CD8-positive, alpha-beta memory T cell (primary cell): ENCODE results near the gene ITGAV. TPM values are rescaled to one million over a fixed set of nuclear protein-coding genes. Genes with fewer than 3 reads are reported as not detected.
"Not testable (repeated sequence)": the region's sequence is repeated elsewhere in the genome, so short reads cannot be mapped to it uniquely, and the experiment has no call there.

Source experiments
- CTCF ChIA-PET: fragments of 350-600 bp; sonication (Branson Sonifier 250); formaldehyde crosslinking; loops from one replicate; lab custom pipeline; 2021; ENCODE audit warnings: antibody characterized with exemption; lab: Charles Lee
- POLR2A ChIA-PET: fragments of 350-600 bp; sonication (Branson Sonifier 250); formaldehyde crosslinking; loops from one replicate; lab custom pipeline; 2021; ENCODE audit warnings: antibody characterized with exemption; lab: Charles Lee
- DNase-seq, 5 donors: peaks; one replicate each; pipeline versions ENCODE4 v3.0.0 to v3.0.0-alpha.2; 2020 to 2022; ENCODE audit warnings: mixed read lengths in 1 of 5
- H3K27ac ChIP-seq: one replicate; pipeline ENCODE4 v1.7.0; 2013; ENCODE audit warnings: low read depth, mild to moderate bottlenecking, low read length, moderate library complexity
- H3K27me3 ChIP-seq: 2 replicates; pipeline ENCODE4 v1.7.0; 2013; ENCODE audit warnings: low read length, mild to moderate bottlenecking; ENCODE audit not compliant: insufficient read depth, poor library complexity, severe bottlenecking
- H3K36me3 ChIP-seq: 2 replicates; pipeline ENCODE4 v1.7.0; 2013; ENCODE audit warnings: mild to moderate bottlenecking, low read length, moderate library complexity; ENCODE audit not compliant: insufficient read depth
- H3K4me1 ChIP-seq: 2 replicates; pipeline ENCODE4 v1.7.0; 2013; ENCODE audit warnings: mild to moderate bottlenecking, low read length, moderate library complexity; ENCODE audit not compliant: insufficient read depth
- H3K4me3 ChIP-seq: 2 replicates; pipeline ENCODE4 v1.7.0; 2013; ENCODE audit warnings: mild to moderate bottlenecking, low read length
- H3K9me3 ChIP-seq: 2 replicates; pipeline ENCODE4 v1.7.0; 2013; ENCODE audit warnings: mild to moderate bottlenecking, low read length
- H3K27ac Mint-ChIP-seq, 8 donors: one replicate each; pipeline ENCODE4 v1.8.0; 2020 to 2021; ENCODE audit warnings: mixed read lengths in 8 of 8, mild to moderate bottlenecking in 6 of 8, inconsistent platforms in 3 of 8, moderate library complexity in 3 of 8
- H3K27me3 Mint-ChIP-seq, 2 donors: one replicate each; pipeline ENCODE4 v1.8.0; 2020 to 2021; ENCODE audit warnings: mixed read lengths in 2 of 2, mild to moderate bottlenecking in 1 of 2, moderate library complexity in 1 of 2
- H3K36me3 Mint-ChIP-seq, 3 donors: one replicate each; pipeline ENCODE4 v1.8.0; 2020 to 2021; ENCODE audit warnings: mixed read lengths in 3 of 3, inconsistent platforms in 1 of 3, mild to moderate bottlenecking in 1 of 3
- H3K4me1 Mint-ChIP-seq, 3 donors: one replicate each; pipeline ENCODE4 v1.8.0; 2020 to 2021; ENCODE audit warnings: mixed read lengths in 3 of 3, inconsistent platforms in 1 of 3, mild to moderate bottlenecking in 1 of 3
- H3K4me3 Mint-ChIP-seq, 7 donors: one replicate each; pipeline ENCODE4 v1.8.0; 2020 to 2021; ENCODE audit warnings: mixed read lengths in 7 of 7, mild to moderate bottlenecking in 6 of 7, moderate library complexity in 4 of 7, inconsistent platforms in 2 of 7
- H3K9me3 Mint-ChIP-seq, 5 donors: one replicate each; pipeline ENCODE4 v1.8.0; 2020 to 2022; ENCODE audit warnings: mixed read lengths in 5 of 5, mild to moderate bottlenecking in 3 of 5, moderate library complexity in 2 of 5, inconsistent platforms in 1 of 5
- polyA plus RNA-seq: library from polyadenylated mRNA; unstranded; fragments of 300-500 nt; fragmentation: Illumina TruSeq; gene quantifications from one replicate; pipeline ENCODE4 v1.2.3, GENCODE V29; 2021
- total RNA-seq, 2 experiments: library from RNA; stranded (reverse); gene quantifications; one replicate each; pipeline ENCODE4 v1.2.3, GENCODE V29; 2021

Gene ITGAV
- total and polyA plus RNA-seq, 3 experiments from 2014 or later: 3.2 to 10.7 (median 8.7) TPM

- H3K4me3 ChIP-seq, H3K4me1 Mint-ChIP-seq, H3K27me3 ChIP-seq, H3K36me3 ChIP-seq, H3K4me1 ChIP-seq, H3K9me3 ChIP-seq, CTCF ChIA-PET, H3K36me3 Mint-ChIP-seq, DNase-seq, H3K4me3 Mint-ChIP-seq, H3K9me3 Mint-ChIP-seq, H3K27ac ChIP-seq, H3K27ac Mint-ChIP-seq, POLR2A ChIA-PET: not testable (repeated sequence)
- H3K27me3 Mint-ChIP-seq: peaks cover 4 to 18% of the 10 kb centered on the region in 2 donors
These were observed 21.3 kb upstream of the ITGAV start for GRCh38 chr2:186568600-186568999.

- H3K9me3 Mint-ChIP-seq, CTCF ChIA-PET, H3K36me3 Mint-ChIP-seq, H3K4me1 Mint-ChIP-seq, H3K4me3 Mint-ChIP-seq, H3K9me3 ChIP-seq, H3K36me3 ChIP-seq, POLR2A ChIA-PET, H3K27me3 ChIP-seq, H3K27ac ChIP-seq, DNase-seq, H3K4me1 ChIP-seq, H3K4me3 ChIP-seq, H3K27ac Mint-ChIP-seq: not testable (repeated sequence)
- peaks cover 4 to 13% of the 10 kb centered on the region in 2 donors for H3K27me3 Mint-ChIP-seq
These were observed 20.7 kb upstream of the ITGAV start for GRCh38 chr2:186569127-186569526.

- Mint-ChIP-seq H3K4me3 (no peak overlapping the region), H3K27me3 (peaks cover 2 to 10% of the 10 kb centered on the region in 2 donors), H3K36me3 (no peaks in the 10 kb centered on the region), H3K27ac (no peak overlapping the region), H3K9me3 (no peaks in the 10 kb centered on the region), H3K4me1 (no peaks in the 10 kb centered on the region)
- Histone ChIP-seq H3K36me3 (no peaks in the 10 kb centered on the region), H3K4me3 (no peak overlapping the region), H3K27ac (no peak overlapping the region), H3K4me1 (no peaks in the 10 kb centered on the region), H3K27me3 (no peaks in the 10 kb centered on the region), H3K9me3 (no peaks in the 10 kb centered on the region)
- no peak for DNase-seq
- POLR2A ChIA-PET: no interaction called here
- CTCF ChIA-PET: no interaction called here
These were observed 20.0 kb upstream of the ITGAV start for GRCh38 chr2:186569897-186570296.

GRCh38 chr2:186570604-186571003 is 19.3 kb upstream of the ITGAV start:
- no peak for DNase-seq
- Histone ChIP-seq H3K4me1 (no peaks in the 10 kb centered on the region), H3K4me3 (no peak overlapping the region), H3K27me3 (no peaks in the 10 kb centered on the region), H3K9me3 (no peaks in the 10 kb centered on the region), H3K27ac (no peak overlapping the region), H3K36me3 (no peaks in the 10 kb centered on the region)
- H3K4me1 Mint-ChIP-seq: no peaks in the 10 kb centered on the region
- H3K27me3 Mint-ChIP-seq: peaks cover 1 to 3% of the 10 kb centered on the region in 2 donors
- no peaks in the 10 kb centered on the region for H3K9me3 Mint-ChIP-seq
- H3K36me3 Mint-ChIP-seq: no peaks in the 10 kb centered on the region
- H3K4me3 Mint-ChIP-seq: no peak overlapping the region
- ChIA-PET CTCF (no interaction called here), POLR2A (no interaction called here)
- H3K27ac Mint-ChIP-seq: peak overlapping the region in 1 of 8 donors; percentile 17

- ChIA-PET CTCF (no interaction called here), POLR2A (no interaction called here)
- no peaks in the 10 kb centered on the region for H3K9me3 ChIP-seq
- H3K4me3 ChIP-seq: no peak overlapping the region
- H3K9me3 Mint-ChIP-seq: no peaks in the 10 kb centered on the region
- H3K27ac ChIP-seq: no peak overlapping the region
- H3K27me3 ChIP-seq: no peaks in the 10 kb centered on the region
- peaks cover 0 to 4% of the 10 kb centered on the region in 2 donors for H3K27me3 Mint-ChIP-seq
- no peaks in the 10 kb centered on the region for H3K4me1 Mint-ChIP-seq
- H3K36me3 ChIP-seq: no peaks in the 10 kb centered on the region
- H3K36me3 Mint-ChIP-seq: no peaks in the 10 kb centered on the region
- H3K27ac Mint-ChIP-seq: no peak overlapping the region
- no peaks in the 10 kb centered on the region for H3K4me1 ChIP-seq
- no peak for DNase-seq
- H3K4me3 Mint-ChIP-seq: no peak overlapping the region
These were observed 17.2 kb upstream of the ITGAV start for GRCh38 chr2:186572705-186573104.

GRCh38 chr2:186573531-186573930 is 16.3 kb upstream of the ITGAV start:
- no peak for DNase-seq
- CTCF ChIA-PET: no interaction called here
- Mint-ChIP-seq H3K36me3 (no peaks in the 10 kb centered on the region), H3K4me3 (no peak overlapping the region), H3K27me3 (peaks cover 0 to 4% of the 10 kb centered on the region in 2 donors), H3K27ac (no peak overlapping the region), H3K4me1 (no peaks in the 10 kb centered on the region), H3K9me3 (no peaks in the 10 kb centered on the region)
- no peak overlapping the region for H3K27ac ChIP-seq
- no peaks in the 10 kb centered on the region for H3K36me3 ChIP-seq
- no peak overlapping the region for H3K4me3 ChIP-seq
- no peaks in the 10 kb centered on the region for H3K27me3 ChIP-seq
- H3K4me1 ChIP-seq: no peaks in the 10 kb centered on the region
- H3K9me3 ChIP-seq: no peaks in the 10 kb centered on the region
- POLR2A ChIA-PET: no interaction called here

- H3K4me1 ChIP-seq: no peaks in the 10 kb centered on the region
- POLR2A ChIA-PET: no interaction called here
- no peak overlapping the region for H3K4me3 ChIP-seq
- Mint-ChIP-seq H3K4me1 (no peaks in the 10 kb centered on the region), H3K27me3 (peaks cover 0 to 8% of the 10 kb centered on the region in 2 donors), H3K9me3 (no peaks in the 10 kb centered on the region), H3K36me3 (no peaks in the 10 kb centered on the region), H3K27ac (no peak overlapping the region), H3K4me3 (no peak overlapping the region)
- no peak for DNase-seq
- no peak overlapping the region for H3K27ac ChIP-seq
- H3K36me3 ChIP-seq: no peaks in the 10 kb centered on the region
- no peaks in the 10 kb centered on the region for H3K27me3 ChIP-seq
- CTCF ChIA-PET: no interaction called here
- no peaks in the 10 kb centered on the region for H3K9me3 ChIP-seq
These were observed 14.6 kb upstream of the ITGAV start for GRCh38 chr2:186575302-186575701.

GRCh38 chr2:186575856-186576255 is 14.0 kb upstream of the ITGAV start:
- H3K4me1 Mint-ChIP-seq: no peaks in the 10 kb centered on the region
- Histone ChIP-seq H3K4me3 (no peak overlapping the region), H3K4me1 (no peaks in the 10 kb centered on the region), H3K36me3 (no peaks in the 10 kb centered on the region), H3K9me3 (no peaks in the 10 kb centered on the region), H3K27me3 (no peaks in the 10 kb centered on the region), H3K27ac (no peak overlapping the region)
- H3K27me3 Mint-ChIP-seq: peaks cover 0 to 7% of the 10 kb centered on the region in 2 donors
- no peak overlapping the region for H3K27ac Mint-ChIP-seq
- CTCF ChIA-PET: no interaction called here
- no peaks in the 10 kb centered on the region for H3K9me3 Mint-ChIP-seq
- POLR2A ChIA-PET: interaction anchor here (0.6 kb wide), 1 partner anchor 14 kb away, joined by 4 read pairs; the partner anchor contains the start of gene ITGAV
- no peak overlapping the region for H3K4me3 Mint-ChIP-seq
- DNase-seq: no peak
- no peaks in the 10 kb centered on the region for H3K36me3 Mint-ChIP-seq

- no peaks in the 10 kb centered on the region for H3K9me3 Mint-ChIP-seq
- no peaks in the 10 kb centered on the region for H3K36me3 Mint-ChIP-seq
- CTCF ChIA-PET: no interaction called here
- H3K4me3 Mint-ChIP-seq: no peak overlapping the region
- no peaks in the 10 kb centered on the region for H3K36me3 ChIP-seq
- H3K4me3 ChIP-seq: no peak overlapping the region
- POLR2A ChIA-PET: interaction anchor here (0.6 kb wide), 1 partner anchor 14 kb away, joined by 4 read pairs; the partner anchor contains the start of gene ITGAV
- no peaks in the 10 kb centered on the region for H3K4me1 Mint-ChIP-seq
- DNase-seq: no peak
- no peak overlapping the region for H3K27ac Mint-ChIP-seq
- no peaks in the 10 kb centered on the region for H3K9me3 ChIP-seq
- H3K4me1 ChIP-seq: no peaks in the 10 kb centered on the region
- peaks cover 2 to 7% of the 10 kb centered on the region in 2 donors for H3K27me3 Mint-ChIP-seq
- H3K27me3 ChIP-seq: no peaks in the 10 kb centered on the region
- H3K27ac ChIP-seq: no peak overlapping the region
These were observed 13.2 kb upstream of the ITGAV start for GRCh38 chr2:186576614-186577013.
